GM18861 (cell line): ENCODE results near the gene TSC22D4.

ENCODE experiments used
- ATAC-seq: cut with Tn5 transposase; IDR thresholded peaks from one replicate; pipeline ENCODE4 v1.9.1; 2021; ENCODE audit not compliant: unreplicated experiment

TSC22D4 gene

DNA sequence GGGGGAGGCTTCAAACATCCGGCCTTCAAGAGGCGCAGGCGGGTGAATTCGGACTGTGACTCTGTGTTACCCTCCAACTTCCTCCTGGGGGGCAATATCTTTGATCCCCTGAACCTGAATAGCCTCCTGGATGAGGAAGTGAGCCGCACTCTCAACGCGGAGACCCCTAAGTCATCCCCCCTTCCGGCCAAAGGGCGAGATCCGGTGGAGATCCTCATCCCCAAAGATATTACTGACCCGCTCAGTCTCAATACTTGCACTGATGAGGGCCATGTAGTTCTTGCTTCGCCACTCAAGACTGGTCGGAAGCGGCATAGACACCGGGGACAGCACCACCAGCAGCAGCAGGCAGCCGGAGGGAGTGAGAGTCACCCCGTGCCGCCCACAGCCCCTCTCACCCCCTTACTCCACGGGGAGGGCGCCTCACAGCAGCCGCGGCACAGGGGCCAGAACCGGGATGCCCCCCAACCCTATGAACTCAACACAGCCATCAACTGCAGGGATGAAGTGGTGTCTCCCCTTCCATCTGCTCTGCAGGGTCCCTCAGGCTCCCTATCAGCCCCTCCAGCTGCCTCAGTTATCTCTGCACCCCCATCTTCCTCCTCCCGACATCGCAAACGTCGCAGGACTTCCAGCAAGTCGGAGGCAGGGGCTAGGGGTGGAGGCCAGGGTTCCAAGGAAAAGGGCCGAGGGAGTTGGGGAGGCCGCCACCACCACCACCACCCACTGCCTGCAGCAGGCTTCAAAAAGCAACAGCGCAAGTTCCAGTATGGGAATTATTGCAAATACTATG, 48.3 kb downstream of the TSC22D4 start:
- no peak for ATAC-seq

DNA sequence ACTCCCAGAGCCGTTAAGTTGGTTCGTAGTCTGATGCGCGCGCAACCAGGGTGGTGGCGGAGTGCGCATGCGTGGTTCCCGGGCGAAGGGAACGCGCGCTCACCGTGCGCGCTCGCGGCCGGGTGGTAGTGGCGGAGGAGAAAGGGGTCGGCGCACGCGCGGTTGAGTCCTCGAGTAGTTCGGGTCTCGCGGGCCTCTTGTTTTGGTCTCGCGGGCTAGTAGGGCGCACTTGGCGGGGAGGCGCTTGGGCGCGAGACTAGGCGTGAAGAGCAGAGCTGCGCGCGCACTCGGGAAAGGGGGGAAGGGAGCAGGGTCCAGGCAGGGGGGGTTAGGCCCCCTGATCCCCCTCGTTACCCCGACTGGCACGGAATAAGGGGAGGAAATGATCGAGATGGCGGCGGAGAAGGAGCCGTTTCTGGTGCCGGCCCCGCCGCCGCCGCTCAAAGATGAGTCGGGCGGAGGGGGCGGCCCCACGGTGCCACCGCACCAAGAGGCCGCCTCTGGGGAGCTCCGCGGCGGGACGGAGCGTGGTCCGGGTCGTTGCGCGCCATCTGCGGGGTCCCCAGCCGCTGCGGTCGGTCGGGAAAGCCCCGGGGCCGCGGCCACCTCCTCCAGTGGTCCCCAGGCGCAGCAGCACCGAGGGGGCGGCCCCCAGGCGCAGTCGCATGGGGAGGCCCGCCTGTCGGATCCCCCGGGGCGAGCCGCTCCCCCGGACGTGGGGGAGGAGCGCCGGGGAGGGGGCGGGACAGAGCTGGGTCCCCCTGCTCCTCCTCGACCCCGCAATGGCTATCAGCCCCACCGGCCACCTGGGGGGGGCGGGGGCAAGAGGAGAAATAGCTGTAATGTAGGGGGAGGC, 49.1 kb downstream of the TSC22D4 start, which contains the start of gene MEPCE:
MEPCE (plus strand) TSS at position 195 of the 856 bp plus-strand sequence; CDS start at position 383, 188 bp downstream.
- peak; percentile 26 for ATAC-seq

DNA sequence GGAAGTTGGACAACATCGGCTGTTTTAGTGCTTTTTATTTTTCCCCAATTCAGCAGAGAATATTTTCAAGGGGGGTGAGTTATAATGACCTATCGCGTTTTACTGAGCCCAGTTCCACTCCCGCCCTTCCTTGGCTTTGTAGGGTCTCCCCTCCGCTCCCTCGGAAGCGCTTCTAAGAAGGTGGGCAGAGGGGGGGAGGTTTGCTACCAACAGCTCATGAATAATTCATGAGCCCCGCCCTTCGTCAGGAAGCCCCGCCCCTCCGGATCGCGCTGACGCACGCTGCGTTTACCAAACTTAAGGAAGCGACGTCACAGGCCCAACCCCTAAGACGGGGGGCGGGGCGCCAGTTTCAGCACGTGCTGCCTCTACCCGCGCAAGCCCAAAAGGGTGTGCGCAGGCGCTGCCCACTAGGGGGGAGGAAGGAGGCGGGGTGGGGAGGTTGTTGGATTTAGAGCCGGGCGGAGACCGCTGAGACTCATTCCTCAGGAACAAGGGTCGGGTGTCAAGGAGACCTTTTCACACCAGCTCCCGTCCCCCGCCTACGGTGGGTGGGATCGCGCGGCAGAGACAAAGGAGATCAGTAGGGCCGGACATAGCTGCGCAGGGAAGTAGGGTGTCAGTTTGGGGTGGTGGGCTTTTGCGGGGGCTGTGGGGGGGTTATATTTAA, 49.9 kb downstream of the TSC22D4 start:
- ATAC-seq: peak; percentile 35

DNA sequence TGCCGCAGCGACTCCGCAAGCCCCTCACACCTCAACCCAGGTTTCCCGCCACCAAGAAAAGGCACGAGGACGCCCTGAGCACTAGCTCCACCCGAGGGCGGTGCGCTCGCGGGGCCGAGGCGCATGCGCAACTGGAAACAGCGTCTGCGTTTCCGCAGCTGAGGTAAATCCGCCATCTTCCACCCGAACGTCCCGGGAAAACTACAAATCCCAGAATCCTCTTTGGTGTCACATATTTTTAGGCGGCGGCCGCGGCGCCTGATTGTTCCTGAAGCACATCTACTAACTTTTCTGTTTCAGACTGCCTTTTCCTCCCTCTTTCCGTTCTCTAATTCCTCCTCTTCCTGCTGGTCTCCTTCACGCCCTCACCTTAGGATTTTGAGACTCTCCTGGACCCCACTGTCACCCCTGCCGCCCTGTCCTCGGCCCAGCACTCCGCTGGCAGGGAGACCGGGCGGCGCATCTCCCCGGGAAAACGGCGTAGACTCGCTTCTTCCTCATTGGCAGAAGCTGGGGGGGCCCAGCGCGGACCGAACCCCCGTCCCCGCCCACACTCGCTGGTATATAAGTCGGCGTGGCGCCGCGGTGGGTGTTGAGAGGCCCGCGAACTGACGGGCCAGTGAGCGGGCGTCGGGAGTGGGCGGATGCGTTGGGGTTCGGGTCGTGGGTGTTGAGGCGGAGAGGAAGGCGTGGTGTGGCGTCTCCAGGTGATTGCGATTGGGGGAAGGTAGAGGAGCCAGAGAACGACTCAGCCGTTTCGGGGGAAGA, 50.6 kb downstream of the TSC22D4 start, which contains the start of gene ZCWPW1:
ZCWPW1 (minus strand) TSS at position 505 of the 768 bp plus-strand sequence. CDS start 8,054 bp downstream, outside the sequence.
- peak; percentile 28 for ATAC-seq

DNA sequence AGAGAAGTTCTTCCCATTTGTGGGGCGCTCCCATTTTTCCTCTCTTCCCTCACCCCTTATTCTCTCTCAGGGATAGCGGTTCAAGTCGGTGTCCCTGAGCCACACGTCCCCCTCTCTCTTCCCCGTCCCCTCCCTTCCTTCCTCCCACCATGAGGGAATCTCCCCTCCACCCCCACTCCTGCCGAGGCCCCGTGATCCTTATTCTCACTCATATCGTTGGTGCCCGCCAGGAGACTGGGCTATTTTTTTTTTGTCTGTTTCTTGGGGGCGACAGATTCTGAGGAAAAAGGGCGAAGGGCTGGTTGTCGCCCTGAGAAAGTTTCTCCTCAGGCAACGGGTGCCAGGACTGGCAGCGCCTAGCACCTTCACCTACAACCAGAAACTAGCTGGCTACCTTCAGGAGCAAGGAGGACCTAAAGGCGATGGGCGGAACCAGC, 51.2 kb downstream of the TSC22D4 start:
- ATAC-seq: no peak

DNA sequence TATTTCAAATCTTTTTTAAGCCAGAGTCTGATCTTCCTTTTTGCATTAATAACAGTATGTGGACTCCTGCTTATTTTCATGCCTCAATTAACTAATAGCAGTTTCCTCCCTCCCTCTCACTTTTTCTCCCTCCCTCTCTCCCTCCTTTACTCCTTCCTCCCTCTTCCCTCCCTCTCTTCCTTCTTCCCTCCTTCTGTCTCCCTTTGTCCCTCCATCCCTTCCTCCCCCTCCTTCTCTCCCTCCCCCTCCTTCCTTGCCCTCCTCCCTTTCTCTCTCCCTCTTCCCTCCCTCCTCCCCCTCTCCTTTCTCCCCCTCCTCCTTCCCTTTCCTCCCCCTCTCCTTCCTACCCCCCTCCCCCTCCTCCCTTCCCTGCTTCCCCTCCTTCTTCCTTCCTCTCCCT, 52.5 kb downstream of the TSC22D4 start:
- no peak for ATAC-seq

DNA sequence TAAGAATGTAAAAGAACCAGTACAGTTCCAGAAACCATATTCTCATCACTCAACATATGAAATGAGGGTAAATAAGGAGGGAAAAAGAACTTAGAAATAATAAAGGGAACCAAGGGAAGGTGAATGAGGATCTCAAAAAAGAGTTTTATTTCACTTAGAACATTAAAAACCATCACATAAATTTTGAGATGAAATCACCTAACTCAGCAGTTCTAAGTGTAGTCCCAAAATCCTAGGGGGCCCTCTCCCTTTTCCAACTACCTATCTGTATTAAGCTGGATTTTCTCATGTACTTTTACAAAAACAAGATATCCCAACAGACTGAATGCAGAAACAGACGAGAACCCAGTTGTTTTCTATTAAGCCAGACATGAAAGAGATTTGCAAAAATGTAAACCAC, 53.7 kb downstream of the TSC22D4 start:
- no peak for ATAC-seq

DNA sequence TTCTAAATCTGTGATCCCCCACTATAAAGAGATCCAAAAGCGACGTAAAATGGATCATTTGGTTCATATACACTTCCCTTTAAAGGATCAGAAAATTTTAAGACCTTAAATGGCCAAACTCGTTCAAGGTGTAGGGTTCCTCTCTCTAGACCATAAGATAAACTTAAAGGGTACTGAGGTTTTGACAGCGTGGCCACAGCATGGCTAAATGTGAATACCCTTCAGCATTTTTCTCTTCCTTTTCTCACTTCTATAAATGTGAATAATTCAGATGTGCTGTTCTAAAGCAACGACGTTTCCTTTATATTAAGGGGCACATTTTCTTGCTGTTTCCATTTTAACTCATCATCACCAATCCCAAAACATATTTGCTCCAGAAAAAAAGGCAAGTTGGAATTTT, 55.7 kb downstream of the TSC22D4 start:
- ATAC-seq: no peak

DNA sequence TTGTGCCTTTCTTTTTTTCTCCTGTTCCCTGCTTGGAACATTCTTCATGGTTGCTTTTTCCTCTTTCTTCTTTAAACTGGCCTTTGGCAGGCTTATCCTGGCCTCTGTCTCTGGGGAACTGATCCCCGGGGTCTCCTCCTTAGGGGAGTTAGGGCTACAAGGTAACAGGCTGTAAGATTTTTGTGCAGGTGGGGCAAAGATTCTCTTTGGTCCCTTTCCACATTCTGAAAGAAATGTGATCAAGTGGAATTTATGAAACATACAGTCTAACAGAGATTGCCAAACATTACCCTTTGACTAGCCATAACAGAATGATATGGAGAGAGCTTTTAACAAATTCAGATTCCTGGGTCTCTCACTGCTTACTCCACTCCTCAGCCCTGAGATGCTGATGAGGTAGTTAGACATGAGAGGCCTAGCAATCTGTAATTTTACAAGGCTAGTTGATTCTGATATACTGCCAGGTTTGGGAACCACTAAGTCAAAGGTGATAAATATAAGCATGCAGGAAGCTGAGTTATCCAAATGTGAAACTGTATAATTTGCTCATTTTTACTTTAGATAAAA, 59.3 kb downstream of the TSC22D4 start:
- no peak for ATAC-seq

DNA sequence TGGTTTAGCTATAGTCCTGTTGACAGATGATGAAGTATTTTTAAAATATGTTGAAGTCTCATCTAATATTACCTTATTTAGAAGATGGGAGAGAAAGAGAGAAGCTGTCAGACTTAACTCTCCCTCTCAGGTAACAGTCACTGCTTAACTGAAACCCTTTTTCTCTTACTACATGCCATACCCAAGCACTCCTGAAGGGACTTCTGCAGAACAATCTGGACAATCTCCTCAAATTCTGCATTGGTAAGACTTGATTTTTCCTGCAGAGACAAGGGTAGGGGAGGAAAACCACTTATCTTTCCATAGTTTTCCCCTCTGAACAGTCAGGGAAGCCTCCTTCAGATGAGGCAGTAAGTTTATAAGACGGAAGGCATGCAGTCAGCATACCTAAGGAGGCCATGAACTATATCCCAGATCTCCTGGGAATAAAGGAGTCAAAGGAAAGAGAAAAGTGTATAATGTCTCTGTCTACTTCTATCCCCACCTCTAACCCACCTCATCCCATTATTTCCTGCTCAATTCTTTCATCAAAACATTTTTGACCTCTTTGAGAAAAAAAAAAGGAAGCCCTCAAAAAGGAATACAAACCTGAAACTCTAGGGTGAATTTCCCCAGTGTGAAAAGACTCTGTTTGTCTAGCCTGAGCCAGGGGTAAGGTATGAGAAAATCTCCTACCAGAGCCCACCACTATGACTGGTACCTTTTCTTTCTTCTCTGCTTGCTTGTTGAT, 59.9 kb downstream of the TSC22D4 start:
- ATAC-seq: no peak
